Activated T-helper 1 cell treated with anti-CD3 and anti-CD28 coated beads, Interleukin-12 subunit alpha, Interleukin-12 subunit beta, Interleukin-2, Interleukin-4 antibody, amounts not matched to agents 30 ng/mL and 10 ng/mL and 1 ng/mL, durations not matched to agents 14 hours and 24 hours and 36 hours (primary cell): ENCODE results near the gene SPI1. TPM values are rescaled to one million over a fixed set of nuclear protein-coding genes. Genes with fewer than 3 reads are reported as not detected.

Experiments
- DNase-seq: peaks from one replicate; pipeline ENCODE4 v3.0.0; 2021; ENCODE audit warnings: low spot score
- H3K27ac Mint-ChIP-seq: one replicate; pipeline ENCODE4 v1.8.0; 2021; ENCODE audit warnings: mild to moderate bottlenecking, mixed read lengths
- H3K27me3 Mint-ChIP-seq: one replicate; pipeline ENCODE4 v1.8.0; 2022; ENCODE audit warnings: mild to moderate bottlenecking, moderate library complexity, mixed read lengths; ENCODE audit not compliant: insufficient read depth
- H3K36me3 Mint-ChIP-seq: one replicate; pipeline ENCODE4 v1.8.0; 2021; ENCODE audit warnings: low read depth, mixed read lengths
- H3K4me1 Mint-ChIP-seq: one replicate; pipeline ENCODE4 v1.8.0; 2021; ENCODE audit warnings: low read depth, mixed read lengths
- H3K4me3 Mint-ChIP-seq: one replicate; pipeline ENCODE4 v1.8.0; 2021; ENCODE audit warnings: mild to moderate bottlenecking, moderate library complexity, mixed read lengths
- H3K9me3 Mint-ChIP-seq: one replicate; pipeline ENCODE4 v1.8.0; 2021; ENCODE audit warnings: mixed read lengths
- intact Hi-C: fragments of 100-400 bp; cut with micrococcal nuclease; formaldehyde crosslinking; loops from one replicate; pipeline ENCODE4 v1.15.1; 2024
- total RNA-seq: library from RNA; stranded (reverse); gene quantifications from 2 replicates; pipeline ENCODE4 v1.2.3, GENCODE V29; 2022

Gene SPI1
- total RNA-seq, 1 donor from 2014 or later = not detected

DNA sequence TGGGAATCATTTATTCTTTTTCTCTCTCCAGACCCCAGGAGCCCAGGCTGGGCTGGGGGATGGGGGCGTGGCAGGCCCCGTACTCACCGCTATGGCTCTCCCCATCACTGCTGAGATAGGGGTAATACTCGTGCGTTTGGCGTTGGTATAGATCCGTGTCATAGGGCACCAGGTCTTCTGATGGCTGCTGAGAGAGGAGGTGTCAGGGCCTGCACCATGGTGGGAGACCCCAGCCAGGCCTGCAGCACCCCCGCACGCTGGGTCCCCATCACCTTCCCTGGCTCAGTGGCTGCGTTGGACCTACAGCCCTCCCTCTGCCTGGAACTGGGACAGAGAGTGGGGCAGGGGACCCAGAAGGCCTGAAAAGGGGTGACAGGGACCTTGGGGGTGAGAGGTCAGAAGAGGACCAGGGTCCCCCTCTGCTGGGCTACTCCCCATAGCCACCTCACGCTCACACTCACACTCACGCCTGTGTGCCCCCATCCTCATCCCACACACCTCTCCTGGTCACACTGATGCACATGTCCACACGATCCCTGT lies 2.7 kb downstream of the SPI1 start:
- H3K4me1 Mint-ChIP-seq = no peaks in the 10 kb centered on the region
- intact Hi-C loops = no loop called here
- no peaks in the 10 kb centered on the region for H3K36me3 Mint-ChIP-seq
- DNase-seq = no peak
- H3K4me3 Mint-ChIP-seq = no peak overlapping the region
- peaks cover 3% of the 10 kb centered on the region for H3K27me3 Mint-ChIP-seq
- H3K27ac Mint-ChIP-seq = no peak overlapping the region
- no peaks in the 10 kb centered on the region for H3K9me3 Mint-ChIP-seq

DNA sequence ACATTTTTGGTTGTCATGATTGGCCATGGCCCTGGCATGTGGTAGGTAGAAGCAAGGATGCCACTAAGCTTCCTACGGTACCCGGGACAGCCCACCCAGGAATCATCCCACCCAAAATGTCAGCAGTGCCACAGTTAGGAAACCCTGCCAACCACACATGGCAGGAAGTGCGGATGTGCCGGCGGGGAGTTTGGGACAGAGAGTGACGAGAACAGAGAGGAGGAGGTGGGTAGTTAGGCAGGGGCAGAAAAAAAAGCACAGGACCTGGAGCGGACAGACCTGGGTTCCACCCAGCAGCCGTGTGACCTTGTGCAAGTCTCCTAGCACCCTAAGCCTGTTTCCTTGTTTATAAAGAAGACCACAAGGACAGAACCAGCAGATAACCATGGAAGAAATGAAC lies 3.3 kb downstream of the SPI1 start:
- Mint-ChIP-seq H3K9me3 (no peaks in the 10 kb centered on the region), H3K27ac (no peak overlapping the region), H3K4me3 (no peak overlapping the region), H3K36me3 (no peaks in the 10 kb centered on the region), H3K27me3 (peaks cover 3% of the 10 kb centered on the region), H3K4me1 (no peaks in the 10 kb centered on the region)
- intact Hi-C loops = no loop called here
- no peak for DNase-seq

GRCh38 chr11:47374720-47375019 lies 3.7 kb downstream of the SPI1 start:
- intact Hi-C loops = loop anchor here (1.0 kb wide), 3 partner anchors 34 to 80 kb away; partner anchors contain the start of gene SLC39A13

GRCh38 chr11:47373876-47374719 lies 4.2 kb downstream of the SPI1 start:
- H3K4me1 Mint-ChIP-seq = peaks cover 9% of the 10 kb centered on the region
- peak; percentile 69 for DNase-seq
- H3K27ac Mint-ChIP-seq = no peak overlapping the region
- intact Hi-C loops = loop anchor here (1.0 kb wide), 3 partner anchors 34 to 80 kb away; partner anchors contain the start of gene SLC39A13
- H3K27me3 Mint-ChIP-seq = peaks cover 3% of the 10 kb centered on the region
- no peak overlapping the region for H3K4me3 Mint-ChIP-seq
- no peaks in the 10 kb centered on the region for H3K9me3 Mint-ChIP-seq
- H3K36me3 Mint-ChIP-seq = no peaks in the 10 kb centered on the region

More at GRCh38 chr11:47374720-47375019, 3.7 kb downstream of the SPI1 start:
- Mint-ChIP-seq H3K36me3 (no peaks in the 10 kb centered on the region), H3K27me3 (peaks cover 3% of the 10 kb centered on the region), H3K27ac (no peak overlapping the region), H3K4me1 (peaks cover 3% of the 10 kb centered on the region), H3K9me3 (no peaks in the 10 kb centered on the region), H3K4me3 (no peak overlapping the region)
- DNase-seq = no peak

DNA sequence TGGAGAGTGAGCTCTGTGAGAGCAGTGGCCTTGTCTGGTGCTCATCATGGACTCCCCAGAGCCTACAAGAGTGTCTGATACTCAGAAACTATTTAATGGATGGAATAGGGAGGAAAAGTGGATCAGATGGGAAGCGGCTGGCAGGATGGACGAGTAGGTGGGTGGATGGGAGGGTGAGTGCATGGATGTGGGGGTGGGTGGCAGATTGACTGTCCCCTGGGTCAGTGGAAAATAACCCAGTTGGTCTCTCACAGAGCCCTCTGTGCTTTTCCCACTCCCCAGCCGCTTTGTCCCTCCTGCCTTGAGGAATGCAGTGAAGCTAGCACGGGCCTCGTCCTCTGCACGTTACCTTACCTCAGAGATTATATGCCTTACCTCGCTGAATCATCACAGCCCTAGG lies 5.9 kb downstream of the SPI1 start:
- no peak for DNase-seq
- peaks cover 9% of the 10 kb centered on the region for H3K4me1 Mint-ChIP-seq
- intact Hi-C loops = no loop called here
- H3K27ac Mint-ChIP-seq = no peak overlapping the region
- no peak overlapping the region for H3K4me3 Mint-ChIP-seq
- no peaks in the 10 kb centered on the region for H3K9me3 Mint-ChIP-seq
- H3K36me3 Mint-ChIP-seq = no peaks in the 10 kb centered on the region
- peaks cover 7% of the 10 kb centered on the region for H3K27me3 Mint-ChIP-seq

DNA sequence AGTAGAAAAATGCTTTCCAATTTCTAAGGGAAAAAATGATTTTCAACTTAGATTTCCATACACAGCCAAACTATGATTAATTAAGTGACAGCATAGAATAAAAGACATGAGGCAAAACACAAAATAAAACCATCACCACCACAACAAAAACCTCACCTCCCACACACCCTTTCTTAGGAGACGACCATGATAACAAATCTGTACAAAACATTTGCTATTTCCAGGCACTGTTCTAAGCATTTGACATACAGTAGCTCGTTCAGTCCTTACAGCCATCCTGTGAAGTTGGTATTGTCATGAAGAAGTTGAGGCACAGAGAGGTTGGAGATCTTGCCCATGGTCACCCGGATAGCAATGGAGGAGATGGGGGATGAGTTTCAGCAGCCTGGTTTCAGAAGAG lies 8.7 kb downstream of the SPI1 start:
- Mint-ChIP-seq H3K4me3 (no peak overlapping the region), H3K36me3 (no peaks in the 10 kb centered on the region), H3K4me1 (peaks cover 9% of the 10 kb centered on the region), H3K27me3 (peaks cover 8% of the 10 kb centered on the region), H3K27ac (peak overlapping the region; percentile 53), H3K9me3 (no peaks in the 10 kb centered on the region)
- intact Hi-C loops = no loop called here
- DNase-seq = no peak

- H3K4me1 Mint-ChIP-seq = peaks cover 11% of the 10 kb centered on the region
- no peaks in the 10 kb centered on the region for H3K36me3 Mint-ChIP-seq
- H3K4me3 Mint-ChIP-seq = no peak overlapping the region
- peaks cover 8% of the 10 kb centered on the region for H3K27me3 Mint-ChIP-seq
- no peak overlapping the region for H3K27ac Mint-ChIP-seq
- intact Hi-C loops = no loop called here
- no peak for DNase-seq
- H3K9me3 Mint-ChIP-seq = no peaks in the 10 kb centered on the region
These were observed 12.3 kb downstream of the SPI1 start for GRCh38 chr11:47366020-47366490.

GRCh38 chr11:47361419-47361818 lies 16.9 kb downstream of the SPI1 start:
- H3K4me1 Mint-ChIP-seq = peaks cover 10% of the 10 kb centered on the region

DNA sequence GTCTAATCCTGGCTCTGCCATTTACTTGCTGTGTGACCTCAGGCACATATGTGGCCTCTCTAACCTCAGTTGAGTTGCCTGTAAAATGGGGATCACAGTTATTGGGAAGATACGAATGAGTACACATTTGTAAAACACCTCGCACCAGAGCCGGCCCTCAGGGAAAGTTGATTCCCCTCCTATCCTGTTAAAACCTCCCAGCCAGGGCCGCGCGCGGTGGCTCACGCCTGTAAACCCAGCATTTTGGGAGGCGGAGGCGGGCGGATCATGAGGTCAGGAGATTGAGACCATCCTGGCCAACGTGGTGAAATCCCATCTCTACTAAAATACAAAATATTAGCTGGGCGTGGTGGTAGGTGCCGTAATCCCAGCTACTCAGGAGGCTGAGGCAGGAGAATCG lies 18.0 kb downstream of the SPI1 start:
- no peak for DNase-seq
- Mint-ChIP-seq H3K4me1 (peaks cover 10% of the 10 kb centered on the region), H3K27me3 (no peaks in the 10 kb centered on the region), H3K27ac (no peak overlapping the region), H3K36me3 (no peaks in the 10 kb centered on the region), H3K4me3 (no peak overlapping the region), H3K9me3 (no peaks in the 10 kb centered on the region)
- intact Hi-C loops = no loop called here

More at GRCh38 chr11:47361419-47361818, 16.9 kb downstream of the SPI1 start:
- no peak overlapping the region for H3K4me3 Mint-ChIP-seq
- H3K27ac Mint-ChIP-seq = no peak overlapping the region
- H3K27me3 Mint-ChIP-seq = peaks cover 4% of the 10 kb centered on the region
- no peak for DNase-seq
- H3K9me3 Mint-ChIP-seq = no peaks in the 10 kb centered on the region
- no peaks in the 10 kb centered on the region for H3K36me3 Mint-ChIP-seq
- intact Hi-C loops = no loop called here

DNA sequence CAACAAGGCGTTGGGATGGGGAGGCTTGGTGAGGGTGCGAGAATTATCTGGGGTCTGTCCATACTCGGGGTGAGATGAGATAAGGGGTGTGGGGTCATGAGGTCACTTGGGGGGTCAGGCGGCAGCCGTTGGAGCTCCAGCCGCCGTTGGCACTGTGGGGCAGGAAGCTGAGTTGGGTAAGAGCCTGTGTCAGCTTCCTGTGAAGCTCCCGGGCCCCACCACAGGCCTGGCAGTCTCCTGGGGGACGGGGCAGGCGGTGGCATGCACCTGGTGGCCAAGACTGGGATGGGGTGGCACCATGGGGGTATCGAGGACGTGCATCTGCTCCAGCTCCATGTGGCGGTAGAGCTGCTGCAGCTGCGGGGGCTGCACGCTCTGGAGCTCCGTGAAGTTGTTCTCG lies 18.8 kb downstream of the SPI1 start:
- no peaks in the 10 kb centered on the region for H3K27me3 Mint-ChIP-seq
- no peaks in the 10 kb centered on the region for H3K9me3 Mint-ChIP-seq
- H3K4me3 Mint-ChIP-seq = no peak overlapping the region
- H3K36me3 Mint-ChIP-seq = no peaks in the 10 kb centered on the region
- peaks cover 10% of the 10 kb centered on the region for H3K4me1 Mint-ChIP-seq
- H3K27ac Mint-ChIP-seq = no peak overlapping the region
- intact Hi-C loops = no loop called here
- DNase-seq = no peak

DNA sequence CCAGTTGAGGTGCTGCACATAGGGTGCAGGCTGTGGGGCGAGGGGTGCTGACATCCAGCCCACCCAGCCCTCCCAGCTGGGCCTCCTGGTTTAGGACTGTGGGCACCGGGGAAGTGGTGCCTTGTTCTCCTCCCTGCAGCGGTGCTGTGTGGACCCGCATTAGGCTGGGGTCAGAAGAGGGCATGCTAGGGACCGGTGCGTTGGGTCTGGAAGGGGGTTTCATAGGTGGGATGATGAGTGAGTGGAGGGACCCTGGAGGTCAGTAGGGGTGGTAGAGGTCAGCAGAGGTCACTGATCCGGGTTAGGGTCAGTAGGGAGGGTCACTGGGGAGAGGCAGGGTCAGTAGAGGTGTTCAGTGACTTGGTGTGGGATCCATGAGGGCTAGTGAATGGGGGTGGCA lies 19.2 kb downstream of the SPI1 start:
- Mint-ChIP-seq H3K4me1 (peaks cover 10% of the 10 kb centered on the region), H3K27ac (no peak overlapping the region), H3K4me3 (no peak overlapping the region), H3K9me3 (no peaks in the 10 kb centered on the region), H3K36me3 (no peaks in the 10 kb centered on the region), H3K27me3 (no peaks in the 10 kb centered on the region)
- DNase-seq = no peak
- intact Hi-C loops = no loop called here

DNA sequence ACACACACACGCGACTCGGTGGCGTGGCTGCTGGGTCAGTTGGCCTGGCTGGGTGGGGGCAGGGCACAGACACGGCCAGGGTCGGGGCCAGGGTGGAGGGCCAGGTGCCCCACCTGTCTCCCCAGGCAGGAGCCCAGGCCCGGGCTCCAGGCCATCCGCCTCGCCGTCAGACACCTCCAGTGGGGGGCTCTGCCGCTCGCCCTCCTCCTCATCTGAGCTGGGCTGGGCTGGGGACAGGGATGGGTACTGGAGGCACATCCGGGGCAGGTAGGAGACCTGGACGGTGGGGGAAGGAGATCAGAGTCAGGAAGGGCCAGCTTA lies 19.7 kb downstream of the SPI1 start:
- Mint-ChIP-seq H3K9me3 (no peaks in the 10 kb centered on the region), H3K4me3 (no peak overlapping the region), H3K4me1 (peaks cover 10% of the 10 kb centered on the region), H3K36me3 (no peaks in the 10 kb centered on the region), H3K27ac (no peak overlapping the region), H3K27me3 (no peaks in the 10 kb centered on the region)
- intact Hi-C loops = no loop called here
- no peak for DNase-seq

DNA sequence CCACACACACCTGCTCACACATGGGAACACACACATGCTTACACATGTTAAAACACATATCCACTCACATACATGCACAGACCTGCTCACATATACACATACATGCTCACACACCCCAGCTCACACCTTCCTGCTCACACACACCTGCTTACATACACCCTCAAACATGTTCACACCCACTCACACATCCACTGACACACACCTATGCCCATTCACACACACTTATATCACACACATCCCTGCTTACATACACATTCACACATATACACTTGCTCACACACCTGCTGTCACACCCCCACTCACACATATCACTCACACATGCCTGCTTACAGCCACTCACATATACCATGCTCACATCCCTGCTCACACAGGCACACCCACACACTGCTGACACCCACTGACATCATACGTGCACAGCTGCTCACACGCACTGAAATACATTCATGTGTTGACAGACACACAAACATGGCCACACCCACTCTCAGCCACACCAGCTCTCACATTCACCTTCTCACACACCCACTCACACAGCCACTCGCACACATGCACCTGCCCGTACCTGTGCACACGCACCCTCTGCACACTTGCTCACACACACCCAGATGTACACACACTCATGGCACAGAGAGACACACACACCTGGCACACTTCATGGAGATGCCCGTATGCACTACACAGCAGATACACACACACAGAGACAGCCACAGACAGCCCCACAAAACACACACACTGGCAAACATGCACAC lies 20.2 kb downstream of the SPI1 start:
- intact Hi-C loops = no loop called here
- Mint-ChIP-seq H3K27me3 (no peaks in the 10 kb centered on the region), H3K36me3 (no peaks in the 10 kb centered on the region), H3K9me3 (no peaks in the 10 kb centered on the region), H3K27ac (no peak overlapping the region), H3K4me1 (peaks cover 10% of the 10 kb centered on the region), H3K4me3 (no peak overlapping the region)
- no peak for DNase-seq
